Heart right ventricle (tissue), 16 donors: ENCODE measurements around the gene PTPRN2. TPM values are rescaled to one million over a fixed set of nuclear protein-coding genes. Genes with fewer than 3 reads are reported as not detected.
"Not testable (repeated sequence)": the region's sequence is repeated elsewhere in the genome, so short reads cannot be mapped to it uniquely, and the experiment has no call there.

ENCODE experiments used
- ATAC-seq, 8 donors: fragments of 200-7000 bp; cut with Tn5 transposase; one replicate each; pipeline ENCODE4 v1.9.1; 2020; ENCODE audit warnings: mild to moderate bottlenecking in 8 of 8, moderate library complexity in 8 of 8, moderate number of reproducible peaks in 1 of 8
- DNase-seq, 2 donors: peaks; one replicate each; pipeline ENCODE4 v3.0.0-alpha.2; 2020
- H3K27ac ChIP-seq, 10 donors: fragments of 200-600 bp; sonication (generic) in 2 of 10; one replicate each; pipeline versions ENCODE4 v1.5.0 to v1.8.0; 2020 to 2022; ENCODE audit warnings: mild to moderate bottlenecking in 3 of 10
- H3K27me3 ChIP-seq, 7 donors: fragments of 200-600 bp; one replicate each; pipeline ENCODE4 v1.8.0; 2021 to 2022; ENCODE audit warnings: mild to moderate bottlenecking in 2 of 7
- H3K36me3 ChIP-seq, 9 donors: fragments of 200-600 bp; sonication (generic) in 1 of 9; one replicate each; pipeline versions ENCODE4 v1.5.0 to v1.8.0; 2020 to 2022; ENCODE audit warnings: mild to moderate bottlenecking in 2 of 9
- H3K4me1 ChIP-seq, 9 donors: fragments of 200-600 bp; sonication (generic) in 1 of 9; one replicate each; pipeline versions ENCODE4 v1.5.0 to v1.8.0; 2020 to 2022; ENCODE audit warnings: mild to moderate bottlenecking in 4 of 9
- H3K4me3 ChIP-seq, 10 donors: fragments of 200-600 bp; sonication (generic) in 2 of 10; one replicate each; pipeline versions ENCODE4 v1.5.0 to v1.8.0; 2020 to 2022; ENCODE audit warnings: mild to moderate bottlenecking in 7 of 10, moderate library complexity in 2 of 10
- H3K9me3 ChIP-seq, 11 donors: fragments of 200-600 bp in 10 of 11; sonication (generic) in 2 of 11; one replicate each; pipeline versions ENCODE4 v1.5.0 to v1.8.0; 2013 to 2022; ENCODE audit warnings: mild to moderate bottlenecking in 2 of 11, control low read depth in 1 of 11, moderate library complexity in 1 of 11
- CTCF ChIP-seq, 9 donors: fragments of 200-600 bp; sonication (generic) in 2 of 9; IDR thresholded peaks; one replicate each; pipeline versions ENCODE4 v1.5.0 to v1.8.0; 2021 to 2022; ENCODE audit warnings: antibody characterized with exemption in 9 of 9, mild to moderate bottlenecking in 5 of 9, moderate library complexity in 1 of 9
- WGBS, 2 donors: extraction: QIAGEN DNeasy Blood & Tissue Kit; methylation state at CpG; one replicate each; pipeline ENCODE4 v1.1.7; 2013; ENCODE audit warnings: inconsistent platforms in 1 of 2; 5-methylcytosine and 5-hydroxymethylcytosine counted together
- intact Hi-C, 10 donors: fragments of 100-400 bp; cut with DNase I; formaldehyde crosslinking; loops; one replicate each; pipeline versions ENCODE4 v1.11.1 to v1.14.2; 2022
- polyA plus RNA-seq, 2 donors: library from polyadenylated mRNA; stranded (reverse); fragments of 200-250 nt; gene quantifications; one replicate each; pipeline ENCODE4 v1.2.3, GENCODE V29; 2013
- total RNA-seq, 10 donors: library from RNA; stranded (reverse); fragmentation: NEBNext Ultra II Directional in 3 of 10; extraction: Animal tissue kit (Norgen Biotek cat#: 25700) in 3 of 10; gene quantifications; one replicate each; pipeline versions ENCODE4 v1.2.1 to v1.2.4, GENCODE V29; 2021 to 2023
- donor health status: Arrhythmogenic right ventricular cardiomyopathy.
- donor health status: ischemic (EF 13 %, LVEDD 7.1; RV severe dilation, severe dysfunction).
- donor health status: healthy with polysubstance abuse.
- donor health status: DM: no; HTN: yes; CAD: no.
- donor health status: DM: no; HTN: no; CAD: no.
- donor health status: ischemic (EF 25% LVEDD 6.9; RV normal size, moderate dysfunction).
- donor health status: ischemic (EF 25% LVEDD 5.7; RV mildly dilated, moderate dysfunction).
- donor health status: healthy.
- donor health status: DM: yes; HTN: yes; CAD: no.
- donor health status: Ischemic cardiomyopathy.
- donor health status: ischemic (EF 35%, LVEDD 5.7; RV mildly dilated, moderate dysfunction).
- donor health status: nonischemic (EF 11% LVEDD 7.7; RV severe dilation, severe dysfunction).
- donor health status: DM: yes; HTN: yes; CAD: no.
- donor health status: PGD.
- donor health status: ischemic (EF 29% LVEDD 5.4; RV normal size, mild dysfunction).
- donor health status: nonischemic (EF 23%, LVEDD 6.1; RV moderate dilation, normal function).

Gene PTPRN2
- total and polyA plus RNA-seq, 12 donors = 0.82 to 1.8 (median 1.3) TPM

GRCh38 chr7:157780721-157781120 is 806.9 kb downstream of the PTPRN2 start:
- H3K27me3 ChIP-seq = peaks cover 0 to 26% (median 6%) of the 10 kb centered on the region in 7 donors
- TF ChIP-seq CTCF (IDR thresholded peaks at IDR 0.05) = no peak
- ATAC-seq (no peak), DNase-seq (no peak)
- intact Hi-C loops = no loop called here
- no peak overlapping the region for H3K4me3 ChIP-seq
- no peaks in the 10 kb centered on the region for H3K4me1 ChIP-seq
- no peaks in the 10 kb centered on the region for H3K36me3 ChIP-seq
- H3K27ac ChIP-seq = no peak overlapping the region
- H3K9me3 ChIP-seq = no peaks in the 10 kb centered on the region
- 89 to 91% methylated on average over 15 of the region's 15 CpGs for WGBS, 2 donors

GRCh38 chr7:157780312-157780711 is 807.3 kb downstream of the PTPRN2 start:
- Histone ChIP-seq H3K36me3 (no peaks in the 10 kb centered on the region), H3K27ac (no peak overlapping the region), H3K4me1 (no peaks in the 10 kb centered on the region), H3K9me3 (no peaks in the 10 kb centered on the region), H3K4me3 (no peak overlapping the region), H3K27me3 (peaks cover 0 to 26% (median 6%) of the 10 kb centered on the region in 7 donors)
- TF ChIP-seq CTCF (IDR thresholded peaks at IDR 0.05) = no peak
- DNase-seq (no peak), ATAC-seq (no peak)
- intact Hi-C loops = no loop called here
- 84 to 86% methylated on average over 15 of the region's 15 CpGs for WGBS, 2 donors

- Histone ChIP-seq H3K9me3 (peaks cover 0 to 2% (median 0%) of the 10 kb centered on the region in 11 donors), H3K27me3 (peaks cover 0 to 20% (median 6%) of the 10 kb centered on the region in 7 donors), H3K4me3 (no peak overlapping the region), H3K36me3 (no peaks in the 10 kb centered on the region), H3K4me1 (no peaks in the 10 kb centered on the region), H3K27ac (no peak overlapping the region)
- TF ChIP-seq CTCF (IDR thresholded peaks at IDR 0.05) = no peak
- DNase-seq (no peak), ATAC-seq (no peak)
- intact Hi-C loops = no loop called here
- 80 to 84% methylated on average over 12 of the region's 12 CpGs for WGBS, 2 donors
These were observed 808.4 kb downstream of the PTPRN2 start for GRCh38 chr7:157779206-157779605.

- DNase-seq, H3K27ac ChIP-seq, intact Hi-C loops, ATAC-seq, H3K9me3 ChIP-seq, H3K36me3 ChIP-seq, H3K4me3 ChIP-seq, H3K4me1 ChIP-seq: not testable (repeated sequence)
- H3K27me3 ChIP-seq = peaks cover 0 to 20% (median 5%) of the 10 kb centered on the region in 7 donors
- 82 to 86% methylated on average over 16 of the region's 16 CpGs for WGBS, 2 donors
These were observed 810.3 kb downstream of the PTPRN2 start for GRCh38 chr7:157777194-157777762.

- H3K27me3 ChIP-seq = peaks cover 0 to 26% (median 9%) of the 10 kb centered on the region in 7 donors
- TF ChIP-seq CTCF (IDR thresholded peaks at IDR 0.05) = no peak
- no peaks in the 10 kb centered on the region for H3K36me3 ChIP-seq
- intact Hi-C loops = no loop called here
- no peaks in the 10 kb centered on the region for H3K4me1 ChIP-seq
- peaks cover 0 to 15% (median 0%) of the 10 kb centered on the region in 11 donors for H3K9me3 ChIP-seq
- no peak overlapping the region for H3K27ac ChIP-seq
- ATAC-seq = no peak
- WGBS, 2 donors = 86% methylated on average over 24 to 25 of the region's 25 CpGs
- H3K4me3 ChIP-seq = no peak overlapping the region
- no peak for DNase-seq
These were observed 811.9 kb downstream of the PTPRN2 start for GRCh38 chr7:157775560-157776332.
